HCT116 (cell line): Measurements from ENCODE around the gene COL1A1. TPM values are rescaled to one million over a fixed set of nuclear protein-coding genes. Genes with fewer than 3 reads are reported as not detected.

Experiments
- ATAC-seq: fragments of 200-7000 bp; cut with Tn5 transposase; 2 replicates; pipeline ENCODE4 v1.9.1; 2020; ENCODE audit warnings: mild to moderate bottlenecking, moderate library complexity
- BruUV-seq: library from RNA; stranded (reverse); fragments of 400-500 nt; replicated peaks from 2 replicates; lab custom pipeline; 2021; lab: Mats Ljungman, UMichigan
- CTCF ChIA-PET: fragments of 300-600 bp; sonication (Branson Sonifier 250); formaldehyde crosslinking; loops from one replicate; lab custom pipeline; 2021; ENCODE audit warnings: antibody characterized with exemption; lab: Charles Lee
- POLR2A ChIA-PET: fragments of 300-600, 350-600 bp; sonication (Branson Sonifier 250); formaldehyde crosslinking; loops from one replicate; lab custom pipeline; 2021; ENCODE audit warnings: antibody characterized with exemption; lab: Charles Lee
- RAD21 ChIA-PET, 2 experiments: fragments of 300-600 bp; sonication (Branson Sonifier 250); formaldehyde crosslinking; loops; one replicate each; lab custom pipeline; 2023; ENCODE audit warnings: low total read pairs in 2 of 2; ENCODE audit not compliant: uncharacterized antibody in 2 of 2, unreplicated experiment in 2 of 2, low non-redundant PET in 1 of 2; lab: Charles Lee
- DNase-seq: peaks from one replicate; pipeline ENCODE4 v3.0.0-alpha.2; 2010; ENCODE audit warnings: low read depth, low spot score
- H2AFZ ChIP-seq: fragments of 200-600 bp; shearing (Covaris generic), sonication (generic); 2 replicates; pipeline ENCODE4 v1.6.1; 2017; ENCODE audit warnings: low read depth, mixed run types, mixed read lengths, antibody characterized with exemption, low read length; ENCODE audit not compliant: poor library complexity, severe bottlenecking
- H3K27ac ChIP-seq: 2 replicates; pipeline ENCODE4 v1.5.1; 2012; ENCODE audit warnings: low read depth, low read length
- H3K27me3 ChIP-seq: fragments of 200-600 bp; sonication (generic); 2 replicates; pipeline ENCODE4 v1.6.1; 2016; ENCODE audit warnings: mixed run types, low read length, mixed read lengths; ENCODE audit not compliant: insufficient read depth
- H3K36me3 ChIP-seq, 2 experiments: fragments of 200-500 bp in 1 of 2; fragments of 200-600 bp in 1 of 2; sonication (Bioruptor generic) in 1 of 2; sonication (generic) in 1 of 2; 2 replicates each; pipeline versions ENCODE4 v1.5.1 to v1.6.1; 2014 to 2016; ENCODE audit warnings: low read length in 2 of 2, inconsistent platforms in 1 of 2, mixed read lengths in 1 of 2, mixed run types in 1 of 2; ENCODE audit not compliant: insufficient read depth in 2 of 2, control insufficient read depth in 1 of 2
- H3K4me1 ChIP-seq, 2 experiments: fragments of 200-600 bp in 1 of 2; sonication (generic) in 1 of 2; 2 replicates each; pipeline versions ENCODE4 v1.5.1 to v1.6.1; 2012 to 2017; ENCODE audit warnings: low read length in 2 of 2, inconsistent platforms in 1 of 2, mild to moderate bottlenecking in 1 of 2, mixed read lengths in 1 of 2, mixed run types in 1 of 2, moderate library complexity in 1 of 2; ENCODE audit not compliant: insufficient read depth in 2 of 2, control insufficient read depth in 1 of 2
- H3K4me2 ChIP-seq: fragments of 200-600 bp; sonication (generic); 2 replicates; pipeline ENCODE4 v1.6.1; 2017; ENCODE audit warnings: mixed run types, low read length, mixed read lengths
- H3K4me3 ChIP-seq, 2 experiments: fragments of 200-600 bp in 1 of 2; sonication (generic) in 1 of 2; replicated peaks in 1 of 2; 2 replicates each; pipeline ENCODE4 v1.5.1; 2011 to 2016; ENCODE audit warnings: low read length in 2 of 2, control low read depth in 1 of 2, low read depth in 1 of 2, mild to moderate bottlenecking in 1 of 2, mixed read lengths in 1 of 2, mixed run types in 1 of 2
- H3K79me2 ChIP-seq: fragments of 200-600 bp; sonication (generic); 2 replicates; pipeline ENCODE4 v1.6.1; 2017; ENCODE audit warnings: mild to moderate bottlenecking, mixed run types, low read length, moderate library complexity, mixed read lengths; ENCODE audit not compliant: insufficient read depth
- H3K9ac ChIP-seq: fragments of 200-600 bp; sonication (generic); 2 replicates; pipeline ENCODE4 v1.6.1; 2016; ENCODE audit warnings: low read length, mixed read lengths
- H3K9me2 ChIP-seq: fragments of 200-600 bp; sonication (generic), shearing (Covaris generic); 2 replicates; pipeline ENCODE4 v1.6.1; 2017; ENCODE audit warnings: mixed run types, mild to moderate bottlenecking, moderate library complexity; ENCODE audit not compliant: insufficient read depth
- H3K9me3 ChIP-seq, 2 experiments: fragments of 200-500 bp in 1 of 2; fragments of 200-600 bp in 1 of 2; sonication (Bioruptor generic) in 1 of 2; sonication (generic) in 1 of 2; 2 replicates each; pipeline ENCODE4 v1.6.1; 2014 to 2017; ENCODE audit warnings: low read length in 2 of 2, mixed read lengths in 2 of 2, inconsistent platforms in 1 of 2, low read depth in 1 of 2, mild to moderate bottlenecking in 1 of 2, mixed run types in 1 of 2, moderate library complexity in 1 of 2; ENCODE audit not compliant: control insufficient read depth in 1 of 2, insufficient read depth in 1 of 2
- H4K20me1 ChIP-seq: fragments of 200-600 bp; sonication (generic), shearing (Covaris generic); 2 replicates; pipeline ENCODE4 v1.6.1; 2017; ENCODE audit warnings: mixed run types, mild to moderate bottlenecking, moderate library complexity; ENCODE audit not compliant: insufficient read depth
- EGR1 ChIP-seq: IDR thresholded peaks from 2 replicates; pipeline ENCODE4 v1.6.1; 2012; ENCODE audit warnings: low read depth
- REST ChIP-seq: IDR thresholded peaks from 2 replicates; pipeline ENCODE4 v1.6.1; 2012; ENCODE audit warnings: low read depth
- SP1 ChIP-seq: IDR thresholded peaks from 2 replicates; pipeline ENCODE4 v1.6.1; 2012; ENCODE audit warnings: low read depth
- YY1 ChIP-seq: IDR thresholded peaks from 2 replicates; pipeline ENCODE4 v1.6.1; 2011; ENCODE audit warnings: low read length, low read depth, moderate library complexity, mild to moderate bottlenecking; ENCODE audit not compliant: insufficient replicate concordance; ENCODE audit errors: extremely low read depth
- ZFX ChIP-seq: fragments of 450-650 bp; IDR thresholded peaks from 2 replicates; pipeline ENCODE4 v1.6.1; 2017
- ZNF274 ChIP-seq: fragments of 200-500 bp; sonication (Bioruptor generic); IDR thresholded peaks from 2 replicates; pipeline ENCODE4 v1.6.1; 2014; ENCODE audit warnings: mild to moderate bottlenecking, low read depth, low read length, inconsistent platforms
- intact Hi-C: fragments of 100-400 bp; cut with micrococcal nuclease; formaldehyde crosslinking; loops from 2 replicates; pipeline ENCODE4 v1.10.0; 2022
- total RNA-seq: library from RNA; stranded (reverse); gene quantifications from one replicate; pipeline ENCODE4 v1.2.1, GENCODE V29; 2021; ENCODE audit not compliant: unreplicated experiment

Gene COL1A1
- total RNA-seq, 1 experiment from 2014 or later: 33.6 TPM

- Histone ChIP-seq H3K27ac (no peak overlapping the region), H3K9ac (no peak overlapping the region), H3K4me3 (no peak overlapping the region), H3K27me3 (no peaks in the 10 kb centered on the region), H3K36me3 (no peaks in the 10 kb centered on the region), H4K20me1 (no peaks in the 10 kb centered on the region), H3K79me2 (no peaks in the 10 kb centered on the region), H3K4me1 (peaks cover 14 to 31% of the 10 kb centered on the region in 2 experiments), H3K9me3 (no peaks in the 10 kb centered on the region), H3K4me2 (no peak overlapping the region), H2AFZ (no peak overlapping the region), H3K9me2 (no peaks in the 10 kb centered on the region)
- DNase-seq: no peak
- ATAC-seq: no peak
- peak; percentile 6; the same call in 1 of the 2 replicates for TF ChIP-seq ZFX
- no peak for TF ChIP-seq EGR1
- TF ChIP-seq ZNF274: no peak
- ChIA-PET POLR2A (no interaction called here), CTCF (interaction anchor here (1.0 to 5.0 kb wide), 6 partner anchors 10 to 185 kb away, joined by 3 to 46 read pairs (median 3); partner anchors contain the start of genes COL1A1, LRRC59 and TMEM92), RAD21 (interaction anchor here in 1 of 2 experiments (0.5 kb wide), 1 partner anchor 12 kb away, joined by 10 read pairs; no protein-coding TSS in a partner anchor)
- intact Hi-C loops: no loop called here
- no TSS peak for BruUV-seq
Observed at GRCh38 chr17:50212121-50212843, 10.9 kb upstream of the COL1A1 start.

GRCh38 chr17:50211249-50212120, 10.1 kb upstream of the COL1A1 start:
- H3K4me1 ChIP-seq: peaks cover 14 to 31% of the 10 kb centered on the region in 2 experiments
- H2AFZ ChIP-seq: no peak overlapping the region
- H3K27me3 ChIP-seq: no peaks in the 10 kb centered on the region
- TF ChIP-seq YY1 (no peak), REST (no peak), SP1 (no peak)
- no peaks in the 10 kb centered on the region for H3K79me2 ChIP-seq
- CTCF ChIA-PET: interaction anchor here (1.0 to 5.0 kb wide), 3 partner anchors 11 to 62 kb away, joined by 3 to 46 read pairs (median 3); partner anchors contain the start of gene COL1A1
- no peak for DNase-seq
- H3K9me2 ChIP-seq: no peaks in the 10 kb centered on the region
- RAD21 ChIA-PET: no interaction called here
- no peak overlapping the region for H3K4me3 ChIP-seq
- no peak overlapping the region for H3K27ac ChIP-seq
- BruUV-seq: no TSS peak
- intact Hi-C loops: no loop called here
- no peaks in the 10 kb centered on the region for H3K36me3 ChIP-seq
- H4K20me1 ChIP-seq: no peaks in the 10 kb centered on the region
- POLR2A ChIA-PET: no interaction called here
- H3K9me3 ChIP-seq: no peaks in the 10 kb centered on the region
- peak overlapping the region; percentile 65 for H3K4me2 ChIP-seq
- ATAC-seq: no peak
- no peak overlapping the region; the same call in 1 of the 2 replicates for H3K9ac ChIP-seq
